Measurements from ENCODE around the gene GNA12. TPM values are rescaled to one million over a fixed set of nuclear protein-coding genes. Genes with fewer than 3 reads are reported as not detected.
A peak's percentile ranks its signal among the peaks of the same experiment; 100 is the strongest.

Gene GNA12
- total RNA-seq, 1 experiment from 2014 or later, result 63.8 TPM

DNA sequence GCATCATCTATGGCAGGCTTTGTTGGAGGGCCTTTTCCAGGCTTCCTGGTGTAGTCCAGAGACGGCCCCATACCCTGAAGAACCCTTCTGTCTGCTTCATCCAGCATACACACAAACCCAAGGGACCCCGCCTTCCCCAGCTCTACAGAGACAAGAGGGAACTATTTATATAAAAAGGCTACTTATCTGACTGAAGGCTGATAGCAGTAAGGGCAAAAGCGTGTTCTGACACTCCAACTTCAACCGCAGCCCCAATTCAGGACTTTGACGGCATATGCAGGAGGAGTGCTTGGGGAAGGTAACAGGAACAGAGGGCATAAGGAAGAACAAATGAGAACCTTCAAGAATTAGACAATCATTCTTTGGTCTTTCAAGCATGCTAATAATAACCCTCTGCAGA, 21.0 kb downstream of the GNA12 start:
- POLR2A ChIA-PET, result no interaction called here
- BruUV-seq (replicated peaks), result no TSS peak
- intact Hi-C loops (cut with micrococcal nuclease; ENCODE audit: unreplicated experiment), result no loop called here

DNA sequence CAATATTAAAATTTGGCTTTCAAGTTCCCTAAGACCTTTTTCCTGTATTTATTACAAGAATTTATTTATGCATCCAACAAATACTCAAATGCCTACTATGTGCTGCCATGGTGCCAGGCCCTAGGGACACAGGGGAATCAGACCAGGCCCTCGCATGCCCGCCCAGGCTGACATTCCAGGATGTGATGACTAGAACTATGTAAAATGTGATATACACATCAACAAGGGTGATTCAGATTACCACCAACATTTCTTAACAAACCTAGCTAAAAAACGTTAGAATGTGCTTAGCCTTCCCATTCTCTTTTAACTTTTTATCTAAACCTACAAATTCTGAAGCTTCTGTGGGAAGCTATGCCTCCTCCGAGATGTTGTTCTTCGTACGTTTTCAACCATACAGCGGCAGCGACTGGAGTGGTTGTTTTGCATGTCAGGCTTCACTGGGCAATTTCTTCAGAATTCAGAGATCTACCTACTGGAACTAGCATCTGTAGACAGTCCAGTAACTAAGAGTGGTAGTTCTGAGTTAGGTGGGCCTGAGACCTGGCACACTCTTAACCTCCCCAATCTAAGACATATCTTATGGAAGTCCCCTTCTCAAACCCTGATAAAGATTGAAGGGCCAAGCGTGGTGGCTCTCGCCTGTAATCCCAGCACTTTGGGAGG, 22.1 kb downstream of the GNA12 start:
- Mint-ChIP-seq H3K4me1 (ENCODE audit: low read depth, unreplicated experiment) (peaks cover 28% of the 10 kb centered on the region), H3K36me3 (ENCODE audit: insufficient read depth, unreplicated experiment) (peaks cover 17% of the 10 kb centered on the region), H3K27me3 (ENCODE audit: insufficient read depth, unreplicated experiment) (no peaks in the 10 kb centered on the region), H3K4me3 (ENCODE audit: unreplicated experiment) (no peak overlapping the region), H3K9me3 (ENCODE audit: unreplicated experiment) (no peaks in the 10 kb centered on the region), H3K27ac (ENCODE audit: unreplicated experiment) (no peak overlapping the region)
- intact Hi-C loops (cut with micrococcal nuclease; ENCODE audit: unreplicated experiment), result no loop called here
- H3K9me3 ChIP-seq, result no peaks in the 10 kb centered on the region
- ChIA-PET CTCF (interaction anchor here (1.3 kb wide), 1 partner anchor 9 kb away, joined by 3 read pairs; no protein-coding TSS in a partner anchor), POLR2A (no interaction called here)
- TF ChIP-seq, protein P1, sequence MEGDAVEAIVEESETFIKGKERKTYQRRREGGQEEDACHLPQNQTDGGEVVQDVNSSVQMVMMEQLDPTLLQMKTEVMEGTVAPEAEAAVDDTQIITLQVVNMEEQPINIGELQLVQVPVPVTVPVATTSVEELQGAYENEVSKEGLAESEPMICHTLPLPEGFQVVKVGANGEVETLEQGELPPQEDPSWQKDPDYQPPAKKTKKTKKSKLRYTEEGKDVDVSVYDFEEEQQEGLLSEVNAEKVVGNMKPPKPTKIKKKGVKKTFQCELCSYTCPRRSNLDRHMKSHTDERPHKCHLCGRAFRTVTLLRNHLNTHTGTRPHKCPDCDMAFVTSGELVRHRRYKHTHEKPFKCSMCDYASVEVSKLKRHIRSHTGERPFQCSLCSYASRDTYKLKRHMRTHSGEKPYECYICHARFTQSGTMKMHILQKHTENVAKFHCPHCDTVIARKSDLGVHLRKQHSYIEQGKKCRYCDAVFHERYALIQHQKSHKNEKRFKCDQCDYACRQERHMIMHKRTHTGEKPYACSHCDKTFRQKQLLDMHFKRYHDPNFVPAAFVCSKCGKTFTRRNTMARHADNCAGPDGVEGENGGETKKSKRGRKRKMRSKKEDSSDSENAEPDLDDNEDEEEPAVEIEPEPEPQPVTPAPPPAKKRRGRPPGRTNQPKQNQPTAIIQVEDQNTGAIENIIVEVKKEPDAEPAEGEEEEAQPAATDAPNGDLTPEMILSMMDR (IDR thresholded peaks at IDR 0.05; ENCODE audit: insufficient read depth in 1 of 2, low read depth in 1 of 2, low read length in 1 of 2, severe bottlenecking in 1 of 2, unreplicated experiment in 1 of 2), result no peak
- DNase-seq, result no peak
- no peak overlapping the region for H3K4me3 ChIP-seq (ENCODE audit: low read depth, low read length)
- BruUV-seq (replicated peaks), result no TSS peak
- H3K27me3 ChIP-seq (replicated peaks; ENCODE audit: control insufficient read depth, insufficient read depth, low read length), result no peaks in the 10 kb centered on the region
- H3K4me1 ChIP-seq, result peaks cover 27% of the 10 kb centered on the region
- no peaks in the 10 kb centered on the region for H3K36me3 ChIP-seq (ENCODE audit: control insufficient read depth, insufficient read depth, low read length)

More for the DNA sequence above, 21.0 kb downstream of the GNA12 start:
- CTCF ChIA-PET, result no interaction called here
- H3K27me3 ChIP-seq (replicated peaks; ENCODE audit: control insufficient read depth, insufficient read depth, low read length), result no peaks in the 10 kb centered on the region
- Mint-ChIP-seq H3K36me3 (ENCODE audit: insufficient read depth, unreplicated experiment) (peaks cover 22% of the 10 kb centered on the region), H3K27me3 (ENCODE audit: insufficient read depth, unreplicated experiment) (no peaks in the 10 kb centered on the region), H3K9me3 (ENCODE audit: unreplicated experiment) (no peaks in the 10 kb centered on the region), H3K4me1 (ENCODE audit: low read depth, unreplicated experiment) (peaks cover 19% of the 10 kb centered on the region), H3K27ac (ENCODE audit: unreplicated experiment) (no peak overlapping the region), H3K4me3 (ENCODE audit: unreplicated experiment) (no peak overlapping the region)
- no peaks in the 10 kb centered on the region for H3K9me3 ChIP-seq
- no peak overlapping the region for H3K4me3 ChIP-seq (ENCODE audit: low read depth, low read length)
- TF ChIP-seq, protein P1 (IDR thresholded peaks at IDR 0.05; ENCODE audit: insufficient read depth in 1 of 2, low read depth in 1 of 2, low read length in 1 of 2, severe bottlenecking in 1 of 2, unreplicated experiment in 1 of 2), result no peak
- peaks cover 20% of the 10 kb centered on the region for H3K4me1 ChIP-seq
- no peak for DNase-seq
- H3K36me3 ChIP-seq (ENCODE audit: control insufficient read depth, insufficient read depth, low read length), result no peaks in the 10 kb centered on the region

DNA sequence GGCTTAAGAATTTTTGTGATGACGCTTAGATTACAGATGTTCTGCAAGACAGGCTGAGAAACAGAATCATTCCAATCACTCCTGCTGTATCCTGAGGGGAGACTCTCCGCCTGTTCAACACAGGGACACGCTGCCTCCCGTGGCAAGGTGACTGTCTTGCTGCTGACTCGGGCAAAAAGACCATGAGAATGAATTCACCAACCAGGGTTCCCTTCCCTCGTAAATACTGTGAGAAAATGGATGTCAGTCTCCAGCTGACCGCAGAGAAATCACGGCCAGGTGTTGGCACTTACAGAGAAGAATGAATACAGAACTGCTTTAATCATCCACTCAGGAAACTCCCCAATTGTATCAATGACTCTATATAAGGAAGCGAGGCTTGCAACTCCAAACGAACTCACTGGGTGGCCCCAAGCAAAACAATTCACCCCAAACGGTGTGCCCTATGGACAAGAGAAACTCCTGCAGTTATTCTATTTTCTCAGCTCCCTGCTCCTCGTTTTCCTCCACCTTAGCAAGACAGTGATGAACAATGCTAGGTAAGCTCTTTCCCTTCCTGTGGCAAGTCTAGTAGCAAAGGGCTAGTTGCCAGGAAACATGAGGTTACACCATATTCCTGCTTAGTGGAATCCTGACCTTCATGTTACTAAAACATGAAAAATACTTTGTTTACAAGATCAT, 22.8 kb downstream of the GNA12 start:
- no peaks in the 10 kb centered on the region for H3K27me3 ChIP-seq (replicated peaks; ENCODE audit: control insufficient read depth, insufficient read depth, low read length)
- Mint-ChIP-seq H3K27ac (ENCODE audit: unreplicated experiment) (no peak overlapping the region), H3K4me1 (ENCODE audit: low read depth, unreplicated experiment) (peaks cover 28% of the 10 kb centered on the region), H3K36me3 (ENCODE audit: insufficient read depth, unreplicated experiment) (peaks cover 11% of the 10 kb centered on the region), H3K27me3 (ENCODE audit: insufficient read depth, unreplicated experiment) (no peaks in the 10 kb centered on the region), H3K9me3 (ENCODE audit: unreplicated experiment) (no peaks in the 10 kb centered on the region), H3K4me3 (ENCODE audit: unreplicated experiment) (no peak overlapping the region)
- no peaks in the 10 kb centered on the region for H3K9me3 ChIP-seq
- TF ChIP-seq, protein P1 (IDR thresholded peaks at IDR 0.05; ENCODE audit: insufficient read depth in 1 of 2, low read depth in 1 of 2, low read length in 1 of 2, severe bottlenecking in 1 of 2, unreplicated experiment in 1 of 2), result peak in 1 of 2 experiments; percentile 18
- intact Hi-C loops (cut with micrococcal nuclease; ENCODE audit: unreplicated experiment), result no loop called here
- no peak overlapping the region for H3K4me3 ChIP-seq (ENCODE audit: low read depth, low read length)
- POLR2A ChIA-PET, result interaction anchor here (1.0 kb wide), 1 partner anchor 8 kb away, joined by 3 read pairs; no protein-coding TSS in a partner anchor
- peaks cover 27% of the 10 kb centered on the region for H3K4me1 ChIP-seq
- H3K36me3 ChIP-seq (ENCODE audit: control insufficient read depth, insufficient read depth, low read length), result no peaks in the 10 kb centered on the region
- DNase-seq, result no peak
- CTCF ChIA-PET, result interaction anchor here (1.3 kb wide), 1 partner anchor 9 kb away, joined by 3 read pairs; no protein-coding TSS in a partner anchor
- BruUV-seq (replicated peaks), result no TSS peak
